Measurements from ENCODE around the gene USH1C.

USH1C gene

GRCh38 chr11:17490938-17491337, 53.3 kb downstream of the USH1C start:
- H3K27me3 ChIP-seq (ENCODE audit: insufficient read depth, low read depth), result no peaks in the 10 kb centered on the region

GRCh38 chr11:17490232-17490631, 54.0 kb downstream of the USH1C start:
- no peaks in the 10 kb centered on the region for H3K79me2 ChIP-seq (ENCODE audit: insufficient read depth, low read depth)
- H3K4me3 ChIP-seq (IDR thresholded peaks at IDR 0.05; ENCODE audit: insufficient read depth, low read depth, low read length), result no peak overlapping the region
- H3K4me2 ChIP-seq, result no peak overlapping the region
- TF ChIP-seq CTCF (conservative IDR thresholded peaks at IDR 0.05; ENCODE audit: low read depth, low read length), result no peak
- H3K9ac ChIP-seq, result no peak overlapping the region
- no peaks in the 10 kb centered on the region for H3K27me3 ChIP-seq (ENCODE audit: insufficient read depth, low read depth)
- H3K4me1 ChIP-seq (ENCODE audit: low read depth, poor library complexity, severe bottlenecking), result no peaks in the 10 kb centered on the region
- no peak overlapping the region for H3K27ac ChIP-seq
- H4K20me1 ChIP-seq (ENCODE audit: insufficient read depth), result no peaks in the 10 kb centered on the region
- no peaks in the 10 kb centered on the region for H3K36me3 ChIP-seq (ENCODE audit: insufficient read depth)
- H2AFZ ChIP-seq (ENCODE audit: low read depth), result no peak overlapping the region

More at GRCh38 chr11:17490938-17491337, 53.3 kb downstream of the USH1C start:
- Histone ChIP-seq H4K20me1 (ENCODE audit: insufficient read depth) (no peaks in the 10 kb centered on the region), H3K36me3 (ENCODE audit: insufficient read depth) (no peaks in the 10 kb centered on the region), H3K4me1 (ENCODE audit: low read depth, poor library complexity, severe bottlenecking) (no peaks in the 10 kb centered on the region), H2AFZ (ENCODE audit: low read depth) (no peak overlapping the region), H3K79me2 (ENCODE audit: insufficient read depth, low read depth) (no peaks in the 10 kb centered on the region), H3K4me2 (no peak overlapping the region), H3K27ac (no peak overlapping the region), H3K9ac (no peak overlapping the region), H3K4me3 (IDR thresholded peaks at IDR 0.05; ENCODE audit: insufficient read depth, low read depth, low read length) (no peak overlapping the region)
- TF ChIP-seq CTCF (conservative IDR thresholded peaks at IDR 0.05; ENCODE audit: low read depth, low read length), result no peak

- Histone ChIP-seq H3K79me2 (ENCODE audit: insufficient read depth, low read depth) (no peaks in the 10 kb centered on the region), H3K9ac (no peak overlapping the region), H4K20me1 (ENCODE audit: insufficient read depth) (no peaks in the 10 kb centered on the region), H3K36me3 (ENCODE audit: insufficient read depth) (no peaks in the 10 kb centered on the region), H3K4me3 (IDR thresholded peaks at IDR 0.05; ENCODE audit: insufficient read depth, low read depth, low read length) (no peak overlapping the region), H3K4me2 (no peak overlapping the region), H3K4me1 (ENCODE audit: low read depth, poor library complexity, severe bottlenecking) (no peaks in the 10 kb centered on the region), H3K27ac (no peak overlapping the region), H3K27me3 (ENCODE audit: insufficient read depth, low read depth) (no peaks in the 10 kb centered on the region), H2AFZ (ENCODE audit: low read depth) (no peak overlapping the region)
- no peak for TF ChIP-seq CTCF (conservative IDR thresholded peaks at IDR 0.05; ENCODE audit: low read depth, low read length)
Measured at GRCh38 chr11:17489751-17490150, 54.5 kb downstream of the USH1C start.

- H3K4me1 ChIP-seq (ENCODE audit: low read depth, poor library complexity, severe bottlenecking), result no peaks in the 10 kb centered on the region
- no peaks in the 10 kb centered on the region for H4K20me1 ChIP-seq (ENCODE audit: insufficient read depth)
- H3K4me2 ChIP-seq, result no peak overlapping the region
- no peak overlapping the region for H3K4me3 ChIP-seq (IDR thresholded peaks at IDR 0.05; ENCODE audit: insufficient read depth, low read depth, low read length)
- no peak for TF ChIP-seq CTCF (conservative IDR thresholded peaks at IDR 0.05; ENCODE audit: low read depth, low read length)
- H3K27me3 ChIP-seq (ENCODE audit: insufficient read depth, low read depth), result no peaks in the 10 kb centered on the region
- H3K36me3 ChIP-seq (ENCODE audit: insufficient read depth), result no peaks in the 10 kb centered on the region
- H3K27ac ChIP-seq, result no peak overlapping the region
- H2AFZ ChIP-seq (ENCODE audit: low read depth), result no peak overlapping the region
- no peak overlapping the region for H3K9ac ChIP-seq
- H3K79me2 ChIP-seq (ENCODE audit: insufficient read depth, low read depth), result no peaks in the 10 kb centered on the region
Measured at GRCh38 chr11:17488563-17488962, 55.7 kb downstream of the USH1C start.

Data from KMS-11 (cell line).